NOMO-1 (cell line): ENCODE measurements around the gene TRAF7.
"Not testable (repeated sequence)": the region's sequence is repeated elsewhere in the genome, so short reads cannot be mapped to it uniquely, and the experiment has no call there.

Source experiments
- DNase-seq, 2 experiments: peaks; one replicate each; lab custom pipeline; 2025; ENCODE audit not compliant: unreplicated experiment in 2 of 2; lab: John Stamatoyannopoulos, UW

TRAF7 gene

GRCh38 chr16:2196981-2197511 lies 41.5 kb downstream of the TRAF7 start:
- DNase-seq: no peak

- no peak for DNase-seq
These were observed 42.2 kb downstream of the TRAF7 start for GRCh38 chr16:2197765-2198164.

GRCh38 chr16:2198283-2198682 lies 42.7 kb downstream of the TRAF7 start:
- no peak for DNase-seq

DNA sequence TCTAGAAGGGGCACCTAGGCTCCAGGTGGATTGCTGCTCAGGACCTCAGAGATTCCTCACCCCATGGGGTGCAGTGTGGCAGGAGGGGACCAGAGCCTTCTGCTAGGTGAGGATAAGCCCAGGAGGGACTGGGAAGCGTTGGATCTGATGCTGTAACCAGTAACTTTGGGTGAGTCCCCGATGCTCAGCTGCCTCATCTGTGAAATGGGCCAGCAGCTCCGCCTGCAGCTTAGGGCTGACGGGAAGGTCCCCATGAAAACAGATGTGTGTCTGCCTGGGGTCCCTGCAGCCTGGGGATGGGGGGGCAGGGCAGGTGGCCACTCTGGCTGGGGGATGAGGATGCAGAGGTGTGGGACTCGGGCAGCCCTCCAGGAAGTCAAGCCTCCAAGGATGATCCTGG lies 43.5 kb downstream of the TRAF7 start:
- DNase-seq: no peak

DNA sequence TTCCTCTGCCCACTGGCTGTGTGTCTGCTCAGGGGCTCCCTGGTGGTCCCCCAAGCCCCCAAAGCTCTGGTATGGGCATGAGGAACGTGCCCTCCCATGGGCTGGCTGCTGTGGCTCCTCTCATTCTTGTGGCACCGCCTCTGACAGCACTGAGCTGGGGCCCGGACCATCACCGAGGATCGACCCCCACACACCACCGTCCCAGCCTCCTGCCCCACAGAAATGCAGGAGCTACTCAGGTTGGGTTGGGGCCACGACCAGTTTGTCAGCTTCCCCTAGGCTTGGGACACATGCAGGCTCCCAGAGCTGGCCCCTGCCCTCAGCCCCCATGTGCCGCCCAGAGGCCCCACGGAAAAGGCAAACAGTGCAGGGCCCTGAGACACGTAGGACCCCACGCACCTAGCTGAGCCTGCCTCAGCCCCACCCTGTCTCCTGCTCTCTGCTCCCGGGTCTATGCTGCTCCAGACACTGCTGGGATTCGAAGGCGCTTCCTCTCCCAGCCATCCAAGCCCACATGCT lies 44.1 kb downstream of the TRAF7 start:
- no peak for DNase-seq

DNA sequence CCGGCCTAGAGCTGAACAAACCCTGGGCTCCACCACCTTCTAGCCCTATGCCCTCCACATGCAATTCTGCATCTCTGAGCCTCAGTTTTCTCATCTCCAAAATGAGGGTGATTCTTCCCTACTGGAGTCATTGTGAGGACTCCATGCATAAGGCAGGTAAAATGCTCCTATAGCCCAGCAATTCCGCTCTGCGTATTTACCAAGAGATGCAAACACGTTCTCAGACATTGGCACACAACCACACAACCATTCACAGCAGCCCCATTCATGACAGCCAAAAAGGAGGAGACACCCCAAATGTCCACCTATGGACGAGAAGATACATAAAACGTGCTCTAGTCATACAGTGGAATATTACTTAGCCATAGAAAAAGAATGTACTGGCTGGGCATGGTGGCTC lies 44.7 kb downstream of the TRAF7 start:
- no peak for DNase-seq

DNA sequence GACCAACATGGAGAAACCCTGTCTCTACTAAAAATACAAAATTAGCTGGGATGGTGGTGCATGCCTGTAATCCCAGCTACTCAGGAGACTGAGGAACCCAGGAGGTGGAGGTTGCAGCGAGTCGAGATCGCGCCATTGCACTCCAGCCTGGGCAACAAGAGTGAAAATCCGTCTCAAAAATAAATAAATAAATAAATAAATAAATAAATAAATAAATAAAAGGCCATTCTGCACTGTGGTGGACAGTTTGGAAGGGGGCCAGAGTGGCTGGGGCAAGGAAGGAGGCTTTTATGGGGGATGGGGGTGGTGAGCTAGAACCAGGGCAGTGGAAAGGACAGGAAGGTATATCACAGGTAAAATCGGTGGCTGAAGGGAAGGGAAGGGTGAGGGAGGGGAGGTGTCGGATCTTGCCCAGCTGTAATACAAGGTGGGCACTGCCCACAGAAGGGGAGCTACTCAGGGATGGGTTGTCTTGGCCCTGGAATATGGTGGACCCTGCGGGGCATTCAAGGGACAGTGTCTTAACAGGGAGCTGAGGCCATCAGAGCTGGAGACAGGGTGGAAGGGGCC lies 47.6 kb downstream of the TRAF7 start:
- DNase-seq: not testable (repeated sequence)

DNA sequence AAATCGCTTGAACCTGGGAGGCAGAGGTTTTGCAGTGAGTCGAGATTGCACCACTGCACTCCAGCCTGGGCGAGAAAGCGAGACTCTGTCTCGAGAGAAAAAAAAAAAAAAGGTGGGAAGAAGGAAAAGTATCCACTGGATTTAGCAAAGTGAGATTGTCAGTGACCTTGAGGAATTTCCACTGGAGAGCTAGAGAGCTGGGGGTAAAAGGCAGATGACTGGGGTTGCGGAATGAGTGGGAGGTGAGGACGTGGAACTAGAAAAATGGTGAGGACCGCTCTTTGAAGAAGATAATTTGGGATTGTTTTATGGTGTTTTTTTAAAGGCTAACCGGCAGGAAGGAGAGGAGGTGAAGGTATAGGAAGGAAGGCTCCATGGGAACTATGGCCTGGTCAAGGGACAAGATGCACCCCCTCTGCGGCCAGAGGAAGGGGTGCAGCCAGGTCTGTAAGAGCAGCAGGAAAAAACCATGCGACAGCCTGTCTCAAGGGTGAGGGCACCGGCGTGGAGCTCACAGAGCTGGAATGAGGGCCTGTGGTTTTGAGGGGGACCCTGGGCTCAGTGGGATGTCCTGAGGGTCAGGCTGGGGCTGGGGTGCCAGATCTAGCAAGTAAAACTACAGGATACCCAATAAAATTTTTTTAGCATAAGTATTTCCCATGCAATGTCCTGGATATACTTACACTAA lies 49.0 kb downstream of the TRAF7 start:
- DNase-seq: no peak

DNA sequence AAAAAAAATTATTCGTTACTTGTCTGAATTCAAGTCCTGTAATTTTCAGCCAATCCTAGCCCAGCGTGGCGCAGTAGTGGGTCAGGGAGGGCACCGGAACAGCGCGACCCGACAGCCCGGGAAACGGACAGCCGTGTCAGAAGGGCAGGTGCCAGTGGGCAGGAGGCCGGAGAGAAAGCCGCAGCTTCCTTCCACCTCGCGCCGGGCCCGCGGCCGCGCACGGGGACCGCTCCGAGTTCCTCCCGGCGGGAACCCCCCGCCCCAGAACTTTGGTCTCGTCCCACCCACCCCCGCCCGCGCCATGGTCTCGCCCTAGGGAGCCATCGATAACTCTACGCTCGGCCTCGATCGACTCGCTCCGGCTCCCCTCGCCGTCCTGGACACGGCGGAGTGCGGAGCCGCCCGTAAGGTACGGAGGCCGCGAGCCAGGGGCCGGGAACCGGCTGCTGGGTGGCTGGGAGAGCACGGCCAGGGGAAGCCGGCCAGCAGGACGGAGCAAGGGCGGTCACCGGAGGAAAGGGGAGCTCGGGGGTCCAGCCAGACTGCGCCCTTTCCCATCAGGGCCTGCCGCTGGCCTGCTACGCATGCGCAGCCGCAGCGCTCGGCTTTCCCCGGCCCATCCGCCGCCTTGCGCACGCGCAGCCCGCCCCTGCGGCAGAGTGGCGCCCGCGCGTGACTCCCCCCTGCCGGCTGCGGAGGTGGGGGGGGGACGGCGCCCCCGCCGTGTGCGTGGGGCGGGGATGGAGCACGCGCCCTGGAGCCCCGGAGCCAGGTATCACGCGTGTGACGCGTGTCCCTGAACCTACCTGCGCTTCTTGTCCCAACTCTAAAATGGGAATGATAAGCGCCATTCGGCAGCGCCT lies 49.8 kb downstream of the TRAF7 start, which contains the start of gene MLST8:
Gene MLST8, plus strand, starts transcription at position 351 of the 863 bp plus-strand sequence. CDS start 632 bp downstream, outside the sequence.
- peak; percentile 74 to 82 for DNase-seq

DNA sequence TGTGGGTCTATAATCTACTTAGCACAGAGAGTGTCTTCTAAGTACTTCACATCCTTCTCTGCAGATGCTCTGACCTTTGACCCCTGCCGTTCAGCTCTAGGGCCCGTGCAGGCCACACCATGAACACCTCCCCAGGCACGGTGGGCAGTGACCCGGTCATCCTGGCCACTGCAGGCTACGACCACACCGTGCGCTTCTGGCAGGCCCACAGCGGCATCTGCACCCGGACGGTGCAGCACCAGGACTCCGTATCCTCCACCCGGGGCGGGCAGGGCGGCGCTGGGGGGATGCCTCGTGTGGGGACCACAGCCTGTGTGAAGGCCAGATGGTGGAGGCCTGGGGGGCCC lies 50.4 kb downstream of the TRAF7 start:
- no peak for DNase-seq

DNA sequence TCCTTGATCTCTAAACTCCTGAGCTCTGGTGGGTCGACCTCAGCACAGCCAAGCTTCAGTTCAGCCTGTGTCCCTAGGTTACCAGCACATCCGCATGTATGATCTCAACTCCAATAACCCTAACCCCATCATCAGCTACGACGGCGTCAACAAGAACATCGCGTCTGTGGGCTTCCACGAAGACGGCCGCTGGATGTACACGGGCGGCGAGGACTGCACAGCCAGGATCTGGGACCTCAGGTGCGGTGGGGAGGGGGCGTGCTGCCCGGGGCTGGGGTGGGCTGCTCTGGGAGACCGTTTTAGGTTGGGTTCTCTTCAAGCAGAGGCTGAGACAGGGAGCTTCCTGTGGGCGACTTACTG lies 50.8 kb downstream of the TRAF7 start:
- DNase-seq: no peak

DNA sequence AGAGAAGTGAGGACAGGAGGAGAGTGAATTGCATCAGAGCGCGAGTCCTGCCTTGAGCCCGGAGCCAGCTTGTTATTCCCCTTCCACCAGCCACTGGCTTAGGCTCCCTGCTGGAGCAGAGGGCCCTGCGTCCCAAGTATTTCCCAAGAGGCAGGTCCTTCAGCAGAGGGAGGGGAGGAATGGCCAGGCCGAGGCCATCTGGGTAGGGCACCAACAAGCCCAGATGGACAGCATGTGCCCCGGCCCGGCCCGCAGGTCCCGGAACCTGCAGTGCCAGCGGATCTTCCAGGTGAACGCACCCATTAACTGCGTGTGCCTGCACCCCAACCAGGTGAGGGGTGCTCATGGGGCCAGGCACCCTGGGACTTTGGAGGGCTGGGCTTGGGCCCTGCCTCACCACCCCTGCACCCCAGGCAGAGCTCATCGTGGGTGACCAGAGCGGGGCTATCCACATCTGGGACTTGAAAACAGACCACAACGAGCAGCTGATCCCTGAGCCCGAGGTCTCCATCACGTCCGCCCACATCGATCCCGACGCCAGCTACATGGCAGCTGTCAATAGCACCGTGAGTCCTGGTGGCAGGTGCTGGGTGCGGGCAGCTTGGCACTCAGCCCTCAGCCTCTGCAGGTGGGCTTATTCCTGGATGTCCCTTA lies 51.3 kb downstream of the TRAF7 start:
- DNase-seq: no peak

GRCh38 chr16:2207872-2208271 lies 52.3 kb downstream of the TRAF7 start:
- DNase-seq: no peak

- no peak for DNase-seq
These were observed 52.7 kb downstream of the TRAF7 start for GRCh38 chr16:2208308-2208707.

DNA sequence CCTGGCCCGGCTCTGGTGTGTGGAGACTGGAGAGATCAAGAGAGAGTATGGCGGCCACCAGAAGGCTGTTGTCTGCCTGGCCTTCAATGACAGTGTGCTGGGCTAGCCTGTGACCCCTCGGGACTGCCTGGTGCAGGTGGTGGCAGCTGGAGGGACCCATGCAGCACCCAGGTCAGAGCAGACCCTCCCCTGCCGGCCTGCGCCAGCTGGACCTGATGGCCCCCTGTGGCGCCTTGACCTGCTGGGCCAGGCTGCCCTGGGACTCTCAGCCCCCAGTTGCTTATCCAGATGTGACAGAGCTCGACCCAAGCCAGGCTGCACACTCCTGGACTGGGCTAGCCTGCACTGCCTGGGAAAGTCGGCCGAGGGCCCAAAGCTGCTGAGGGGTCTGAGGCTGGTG lies 53.2 kb downstream of the TRAF7 start:
- no peak for DNase-seq

DNA sequence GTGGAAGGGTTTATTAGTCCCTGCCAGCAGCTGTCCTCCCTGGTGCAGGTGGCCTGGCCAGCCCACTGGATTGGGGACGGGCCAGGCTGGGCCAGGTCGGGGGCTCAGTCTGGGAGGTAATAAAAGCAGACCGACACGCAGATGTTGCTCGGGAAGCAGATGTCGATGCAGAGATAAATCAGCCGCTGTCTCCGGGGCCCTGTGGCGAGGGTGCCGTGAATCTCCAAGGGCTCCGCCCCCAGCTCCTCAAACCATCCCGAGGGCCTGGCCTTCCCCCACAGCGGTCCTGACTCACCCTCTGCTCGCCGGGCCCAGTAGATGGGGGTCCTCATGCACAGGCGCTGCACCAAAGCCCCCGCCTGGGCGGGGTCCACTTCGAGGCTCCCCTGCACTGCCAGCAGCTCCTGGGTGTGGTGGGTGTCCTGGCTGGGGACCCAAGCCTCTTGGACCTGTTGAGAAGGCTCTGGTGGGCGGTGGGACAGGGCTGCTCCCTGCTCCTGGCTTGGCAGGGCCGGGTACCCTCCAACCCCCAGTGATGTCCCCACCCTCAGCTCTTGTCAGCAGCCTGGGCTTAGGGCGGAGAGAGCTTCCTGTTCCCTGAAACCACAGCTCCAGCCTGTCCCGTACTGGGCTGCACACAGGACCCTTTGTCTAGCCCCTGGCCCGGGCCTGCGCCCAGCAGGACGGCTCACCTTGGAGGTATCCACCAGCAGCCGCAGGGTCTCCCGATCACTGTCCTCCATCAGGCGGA lies 53.9 kb downstream of the TRAF7 start:
- DNase-seq: no peak

DNA sequence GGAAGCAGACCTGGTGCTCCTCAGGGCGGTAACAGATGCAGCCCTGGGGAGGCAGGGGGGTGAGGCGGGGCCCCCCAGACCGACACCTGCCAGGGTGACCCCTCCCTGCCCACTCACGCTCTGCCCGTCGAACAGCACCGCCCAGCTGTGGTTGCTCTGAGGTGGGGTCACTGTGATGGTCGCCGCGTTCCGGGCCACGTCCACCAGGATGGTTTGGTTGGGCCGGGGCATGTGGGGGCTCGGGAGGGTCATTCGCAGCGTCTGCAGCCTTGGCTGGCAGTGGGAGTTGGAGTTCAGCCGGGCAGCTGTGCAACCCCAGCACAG lies 54.4 kb downstream of the TRAF7 start:
- no peak for DNase-seq

GRCh38 chr16:2210386-2211365 lies 55.1 kb downstream of the TRAF7 start, which contains the start of gene BRICD5:
Gene BRICD5, minus strand, starts transcription at chr16:2210863. Its CDS starts 30 bp downstream, at chr16:2210833.
- DNase-seq: no peak

DNA sequence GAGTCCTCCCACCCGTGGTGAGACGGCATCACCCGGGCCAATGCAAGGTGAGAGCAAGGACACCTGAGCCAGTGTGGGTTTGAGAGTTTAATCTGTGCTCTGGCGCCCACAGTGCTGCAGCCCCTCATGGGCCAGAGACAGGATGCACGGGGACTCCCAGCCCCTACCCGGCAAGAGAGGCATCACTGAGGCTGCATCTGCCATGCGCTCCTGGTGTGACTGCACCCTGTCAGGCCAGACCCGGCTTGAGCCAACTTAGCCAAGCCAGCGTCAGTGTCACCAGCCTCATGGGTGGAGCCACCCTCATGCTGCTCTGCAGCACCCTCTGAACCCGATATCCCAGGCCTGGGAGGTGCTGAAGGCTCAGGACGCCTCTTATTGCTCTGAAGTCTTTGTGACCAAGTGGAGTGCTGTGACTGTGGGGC lies 56.4 kb downstream of the TRAF7 start:
- no peak for DNase-seq
